Keratinocyte (primary cell): Measurements from ENCODE around the gene GIMAP4. TPM values are rescaled to one million over a fixed set of nuclear protein-coding genes. Genes with fewer than 3 reads are reported as not detected.
"Not testable (repeated sequence)": the region's sequence is repeated elsewhere in the genome, so short reads cannot be mapped to it uniquely, and the experiment has no call there.

Source experiments
- DNase-seq: peaks from one replicate; pipeline ENCODE4 v3.0.0-alpha.2; 2011; ENCODE audit warnings: low read depth, missing footprints, low spot score
- FAIRE-seq: peaks from 2 replicates; lab custom pipeline; 2011; peaks lifted over from hg19 to GRCh38; lab: Jason Lieb, UNC
- H2AFZ ChIP-seq: 2 replicates; pipeline ENCODE4 v1.6.0; 2012; ENCODE audit warnings: low read length, control low read depth, inconsistent platforms; ENCODE audit not compliant: control insufficient read depth
- H3K27ac ChIP-seq: 2 replicates; pipeline ENCODE4 v1.5.1; 2011; ENCODE audit warnings: low read length; ENCODE audit not compliant: control insufficient read depth, insufficient read depth
- H3K27me3 ChIP-seq: 3 replicates; pipeline ENCODE4 v1.6.0; 2011; ENCODE audit warnings: low read length; ENCODE audit not compliant: control insufficient read depth, insufficient read depth; ENCODE audit errors: extremely low read depth
- H3K36me3 ChIP-seq, 2 experiments: 2 replicates in 1 of 2; 3 replicates in 1 of 2; pipeline ENCODE4 v1.5.1; 2011; ENCODE audit warnings: low read length in 2 of 2, mild to moderate bottlenecking in 1 of 2; ENCODE audit not compliant: control insufficient read depth in 2 of 2, insufficient read depth in 2 of 2; ENCODE audit errors: extremely low read depth in 1 of 2
- H3K4me1 ChIP-seq: 3 replicates; pipeline ENCODE4 v1.5.1; 2011; ENCODE audit warnings: low read length; ENCODE audit not compliant: control insufficient read depth, insufficient read depth; ENCODE audit errors: extremely low read depth
- H3K4me2 ChIP-seq: 3 replicates; pipeline ENCODE4 v1.6.0; 2011; ENCODE audit warnings: low read depth, low read length; ENCODE audit not compliant: control insufficient read depth, insufficient read depth; ENCODE audit errors: extremely low read depth
- H3K4me3 ChIP-seq, 3 experiments: fragments of 200-600 bp in 1 of 3; sonication (generic) in 1 of 3; 2 replicates in 2 of 3; 3 replicates in 1 of 3; pipeline ENCODE4 v1.5.1; 2011 to 2016; ENCODE audit warnings: low read length in 3 of 3, mild to moderate bottlenecking in 3 of 3, control low read depth in 2 of 3, inconsistent platforms in 1 of 3, low read depth in 1 of 3, mixed read lengths in 1 of 3, mixed run types in 1 of 3, moderate library complexity in 1 of 3; ENCODE audit not compliant: control insufficient read depth in 2 of 3, insufficient read depth in 2 of 3; ENCODE audit errors: extremely low read depth in 1 of 3
- H3K79me2 ChIP-seq: 2 replicates; pipeline ENCODE4 v1.6.0; 2012; ENCODE audit warnings: low read length; ENCODE audit not compliant: control insufficient read depth, insufficient read depth
- H3K9ac ChIP-seq: 3 replicates; pipeline ENCODE4 v1.6.0; 2011; ENCODE audit warnings: low read length; ENCODE audit not compliant: control insufficient read depth, insufficient read depth; ENCODE audit errors: extremely low read depth
- H3K9me1 ChIP-seq: 3 replicates; pipeline ENCODE4 v1.6.0; 2011; ENCODE audit warnings: low read length; ENCODE audit not compliant: control insufficient read depth, insufficient read depth; ENCODE audit errors: extremely low read depth
- H3K9me3 ChIP-seq: 2 replicates; pipeline ENCODE4 v1.5.1; 2012; ENCODE audit warnings: low read depth, low read length; ENCODE audit not compliant: control insufficient read depth
- H4K20me1 ChIP-seq: 3 replicates; pipeline ENCODE4 v1.6.0; 2011; ENCODE audit warnings: low read length; ENCODE audit not compliant: control insufficient read depth, insufficient read depth; ENCODE audit errors: extremely low read depth
- EZH2 ChIP-seq: IDR thresholded peaks from one replicate; pipeline ENCODE4 v1.6.1; 2012; ENCODE audit warnings: inconsistent platforms, mild to moderate bottlenecking, low read length, moderate library complexity
- dilution Hi-C: fragments of 300-500 bp; cut with MboI; formaldehyde crosslinking; loops from one replicate; pipeline ENCODE4 v1.7.0; 2020; ENCODE audit warnings: low sequenced_read_pairs; ENCODE audit not compliant: extremely low pct_ligation_motif_present
- polyA plus RNA-seq, 5 experiments: library from polyadenylated mRNA; depleted of rRNA in 3 of 5; stranded (reverse) in 3 of 5; stranded (forward) in 1 of 5; unstranded in 1 of 5; fragments of >200 nt; gene quantifications; 1 replicate in 1 of 5; 2 replicates in 3 of 5; 3 replicates in 1 of 5; pipeline versions ENCODE4 v1.2.1 to v1.2.3, GENCODE V29; 2011 to 2012; ENCODE audit warnings: missing spikeins in 2 of 5, low read depth in 1 of 5, low replicate concordance in 1 of 5
- TF ChIP-seq, protein P1 (sequence below), 3 experiments: IDR thresholded peaks in 1 of 3; conservative IDR thresholded peaks in 1 of 3; optimal IDR thresholded peaks in 1 of 3; 2 replicates in 2 of 3; 3 replicates in 1 of 3; pipeline versions ENCODE3 to v1.5.1; 2011; ENCODE audit warnings: low read length in 3 of 3, mild to moderate bottlenecking in 3 of 3, moderate library complexity in 2 of 3, control low read depth in 1 of 3, inconsistent platforms in 1 of 3; ENCODE audit not compliant: insufficient read depth in 2 of 3; ENCODE audit errors: extremely low read depth in 1 of 3

Gene GIMAP4
- polyA plus RNA-seq, 1 donor (not counting 4 experiments of a cell fraction or from before 2014, with no cell fraction given), result not detected

DNA sequence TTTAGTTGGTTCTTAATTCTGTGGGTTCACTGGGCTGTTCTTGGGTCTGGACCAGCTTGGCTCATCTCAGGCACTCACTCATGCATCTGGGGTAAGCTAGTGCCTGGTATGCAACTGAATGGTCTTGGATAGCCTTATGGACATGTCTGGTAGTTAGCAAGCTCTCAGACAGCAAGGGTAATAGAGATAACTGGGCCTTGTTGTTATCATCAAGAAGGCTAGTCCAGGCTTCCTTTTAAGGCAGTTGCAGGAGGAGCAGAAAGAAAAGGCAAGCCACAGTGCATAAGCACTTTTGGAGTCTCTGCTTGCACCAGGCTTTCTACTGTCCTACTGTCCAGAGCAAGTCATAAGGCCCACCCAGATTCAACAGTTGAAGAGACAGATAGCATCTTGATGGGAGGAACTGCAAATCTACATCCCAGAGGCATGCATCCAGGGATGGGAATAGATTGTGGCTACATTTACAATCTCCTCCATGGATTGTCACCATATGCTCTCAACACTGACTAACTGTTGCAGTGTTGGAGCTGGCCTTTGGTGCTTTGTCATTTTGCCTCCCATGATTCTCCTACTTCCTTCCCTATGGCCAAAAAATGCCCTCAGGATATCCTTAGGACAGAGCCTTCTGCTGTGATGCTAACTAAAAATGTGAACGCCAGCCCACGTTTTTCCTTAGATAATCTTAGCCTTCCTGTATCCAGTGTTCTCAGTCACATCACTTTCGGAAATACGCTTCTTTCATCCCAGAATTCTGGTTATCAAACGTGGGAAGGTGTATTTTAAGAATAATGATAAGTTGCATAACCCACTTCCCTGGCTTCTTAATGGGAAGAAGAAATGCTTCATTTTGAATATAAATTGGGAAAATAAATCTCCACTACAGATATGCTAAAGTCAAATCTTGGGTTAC, 3.6 kb downstream of the GIMAP4 start:
- no peak overlapping the region for H3K4me3 ChIP-seq
- H3K27me3 ChIP-seq, result no peaks in the 10 kb centered on the region
- no peak for FAIRE-seq

GRCh38 chr7:150572496-150572895, 5.3 kb downstream of the GIMAP4 start:
- Histone ChIP-seq H3K4me3 (no peak overlapping the region), H3K36me3 (no peaks in the 10 kb centered on the region), H2AFZ (no peak overlapping the region), H3K27ac (no peak overlapping the region), H3K9me1 (no peaks in the 10 kb centered on the region), H3K4me1 (no peaks in the 10 kb centered on the region), H3K9me3 (no peaks in the 10 kb centered on the region), H4K20me1 (no peaks in the 10 kb centered on the region), H3K79me2 (no peaks in the 10 kb centered on the region), H3K27me3 (no peaks in the 10 kb centered on the region), H3K9ac (no peak overlapping the region), H3K4me2 (no peak overlapping the region)
- dilution Hi-C loops, result no loop called here
- TF ChIP-seq, protein P1, sequence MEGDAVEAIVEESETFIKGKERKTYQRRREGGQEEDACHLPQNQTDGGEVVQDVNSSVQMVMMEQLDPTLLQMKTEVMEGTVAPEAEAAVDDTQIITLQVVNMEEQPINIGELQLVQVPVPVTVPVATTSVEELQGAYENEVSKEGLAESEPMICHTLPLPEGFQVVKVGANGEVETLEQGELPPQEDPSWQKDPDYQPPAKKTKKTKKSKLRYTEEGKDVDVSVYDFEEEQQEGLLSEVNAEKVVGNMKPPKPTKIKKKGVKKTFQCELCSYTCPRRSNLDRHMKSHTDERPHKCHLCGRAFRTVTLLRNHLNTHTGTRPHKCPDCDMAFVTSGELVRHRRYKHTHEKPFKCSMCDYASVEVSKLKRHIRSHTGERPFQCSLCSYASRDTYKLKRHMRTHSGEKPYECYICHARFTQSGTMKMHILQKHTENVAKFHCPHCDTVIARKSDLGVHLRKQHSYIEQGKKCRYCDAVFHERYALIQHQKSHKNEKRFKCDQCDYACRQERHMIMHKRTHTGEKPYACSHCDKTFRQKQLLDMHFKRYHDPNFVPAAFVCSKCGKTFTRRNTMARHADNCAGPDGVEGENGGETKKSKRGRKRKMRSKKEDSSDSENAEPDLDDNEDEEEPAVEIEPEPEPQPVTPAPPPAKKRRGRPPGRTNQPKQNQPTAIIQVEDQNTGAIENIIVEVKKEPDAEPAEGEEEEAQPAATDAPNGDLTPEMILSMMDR (optimal IDR thresholded peaks at IDR 0.05 in 1 of 3, IDR thresholded peaks at IDR 0.05 in 1 of 3, conservative IDR thresholded peaks at IDR 0.05 in 1 of 3; ENCODE audit: extremely low read depth in 1 of 3, insufficient read depth in 2 of 3, low read length in 3 of 3), result no peak
- TF ChIP-seq EZH2, result no peak
- no peak for FAIRE-seq
- DNase-seq, result no peak

More for the DNA sequence above, 3.6 kb downstream of the GIMAP4 start:
- H4K20me1 ChIP-seq, result no peaks in the 10 kb centered on the region
- no peaks in the 10 kb centered on the region for H3K9me1 ChIP-seq
- H2AFZ ChIP-seq, result no peak overlapping the region
- no peak overlapping the region for H3K9ac ChIP-seq
- no peaks in the 10 kb centered on the region for H3K36me3 ChIP-seq
- dilution Hi-C loops, result no loop called here
- no peaks in the 10 kb centered on the region for H3K79me2 ChIP-seq
- no peak for DNase-seq
- no peak overlapping the region for H3K4me2 ChIP-seq
- H3K4me1 ChIP-seq, result no peaks in the 10 kb centered on the region
- no peak overlapping the region for H3K27ac ChIP-seq
- TF ChIP-seq EZH2, result no peak
- TF ChIP-seq, protein P1 (optimal IDR thresholded peaks at IDR 0.05 in 1 of 3, IDR thresholded peaks at IDR 0.05 in 1 of 3, conservative IDR thresholded peaks at IDR 0.05 in 1 of 3; ENCODE audit: extremely low read depth in 1 of 3, insufficient read depth in 2 of 3, low read length in 3 of 3), result no peak
- H3K9me3 ChIP-seq, result no peaks in the 10 kb centered on the region

GRCh38 chr7:150579979-150580637, 12.9 kb downstream of the GIMAP4 start:
- H4K20me1 ChIP-seq, H3K27me3 ChIP-seq, H3K9me1 ChIP-seq, H3K9ac ChIP-seq, H3K36me3 ChIP-seq, H3K4me1 ChIP-seq, H3K4me3 ChIP-seq, H2AFZ ChIP-seq, FAIRE-seq, H3K4me2 ChIP-seq, H3K27ac ChIP-seq, H3K79me2 ChIP-seq, DNase-seq, H3K9me3 ChIP-seq, dilution Hi-C loops: not testable (repeated sequence)
